Measurements from ENCODE around the gene PCTP.
A peak's percentile ranks its signal among the peaks of the same experiment; 100 is the strongest.

Gene PCTP
- total RNA-seq = 13.2 to 41.9 (median 27.5) reads per million in 17 experiments

- peak; percentile 96 to 98 (median 98) for DNase-seq
Observed at GRCh38 chr17:55750750-55751657, at the start of gene PCTP. Gene PCTP, plus strand, starts transcription at chr17:55751051. Its CDS starts 53 bp downstream, at chr17:55751104.

GRCh38 chr17:55702150-55702549, 48.7 kb upstream of the PCTP start:
- DNase-seq = peak in 2 of 4 experiments; percentile 13 to 29

GRCh38 chr17:55704401-55704800, 46.5 kb upstream of the PCTP start:
- peak in 2 of 4 experiments; percentile 31 to 36 for DNase-seq

GRCh38 chr17:55705847-55706246, 45.0 kb upstream of the PCTP start:
- no peak for DNase-seq

- no peak for DNase-seq
Observed at GRCh38 chr17:55706808-55707773, 43.8 kb upstream of the PCTP start.

GRCh38 chr17:55708175-55708974, 42.5 kb upstream of the PCTP start:
- DNase-seq = no peak

- DNase-seq = no peak
Observed at GRCh38 chr17:55709440-55709839, 41.4 kb upstream of the PCTP start.

GRCh38 chr17:55709984-55710383, 40.9 kb upstream of the PCTP start:
- DNase-seq = no peak

- DNase-seq = peak; percentile 40 to 67 (median 58)
Observed at GRCh38 chr17:55710410-55710809, 40.4 kb upstream of the PCTP start.

- no peak for DNase-seq
Observed at GRCh38 chr17:55710829-55711496, 39.9 kb upstream of the PCTP start.

GRCh38 chr17:55717432-55717831, 33.4 kb upstream of the PCTP start:
- DNase-seq = no peak

- DNase-seq = peak; percentile 81 to 94 (median 90)
Observed at GRCh38 chr17:55717898-55718735, 32.7 kb upstream of the PCTP start.

- DNase-seq = no peak
Observed at GRCh38 chr17:55720919-55721836, 29.7 kb upstream of the PCTP start.

- no peak for DNase-seq
Observed at GRCh38 chr17:55722016-55722736, 28.7 kb upstream of the PCTP start.

GRCh38 chr17:55722742-55723487, 27.9 kb upstream of the PCTP start, which contains the start of gene TMEM100:
Gene TMEM100, minus strand, starts transcription at chr17:55722864. Its CDS starts 1,794 bp downstream, at chr17:55721070.
- no peak for DNase-seq

GRCh38 chr17:55723488-55723848, 27.4 kb upstream of the PCTP start:
- no peak for DNase-seq

- no peak for DNase-seq
Observed at GRCh38 chr17:55726440-55726839, 24.4 kb upstream of the PCTP start.

- DNase-seq = no peak
Observed at GRCh38 chr17:55727275-55727674, 23.6 kb upstream of the PCTP start.

All from suppressor macrophage (primary cell).